Measurements from ENCODE around the gene NSD2.

Gene NSD2

DNA sequence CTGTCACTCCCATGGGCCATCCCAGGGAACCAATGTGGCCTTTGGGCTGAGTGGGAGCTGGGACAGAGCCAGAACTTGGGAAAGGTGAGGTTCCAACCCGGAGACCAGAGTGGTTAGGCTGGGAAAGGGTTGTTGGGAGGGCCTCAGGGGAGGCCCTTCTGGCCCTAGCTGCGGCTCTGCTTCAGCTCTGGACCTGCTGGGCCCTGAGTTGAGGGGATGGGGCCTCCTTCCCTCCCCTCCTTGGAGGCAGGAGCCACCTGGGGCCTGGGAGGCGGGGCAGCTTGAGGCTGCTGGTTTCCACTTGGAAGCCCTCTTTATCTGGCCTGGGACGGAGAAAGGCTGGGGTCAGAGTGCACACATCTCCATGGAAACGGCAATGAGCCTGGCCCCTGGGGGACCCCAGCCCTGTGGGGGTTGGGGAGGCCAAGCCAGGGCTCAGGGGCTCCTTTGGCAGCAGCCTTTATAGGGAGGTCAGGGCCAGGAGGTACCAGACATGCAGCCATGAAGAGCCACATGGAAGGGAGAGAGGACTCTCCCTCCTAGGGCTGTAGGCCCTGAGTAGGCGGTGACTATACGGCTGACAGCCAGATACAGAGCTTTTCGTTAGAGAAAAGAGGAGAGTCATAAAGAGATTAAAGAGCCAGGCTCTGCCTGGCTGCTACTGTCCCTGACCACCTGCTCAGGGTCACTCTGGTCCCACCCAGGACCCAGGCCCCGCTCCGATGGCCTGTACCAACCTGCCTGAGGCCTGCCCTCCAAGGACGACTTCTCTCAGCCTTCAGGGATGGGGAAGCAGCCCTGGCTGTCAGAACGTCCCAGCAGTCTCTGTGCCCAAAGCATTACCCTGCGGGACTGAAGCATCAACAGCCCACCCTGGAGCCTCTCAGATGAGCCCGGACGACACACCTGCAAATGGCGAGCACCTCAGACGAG is 6.9 kb upstream of the NSD2 start:
- DNase-seq: no peak

DNA sequence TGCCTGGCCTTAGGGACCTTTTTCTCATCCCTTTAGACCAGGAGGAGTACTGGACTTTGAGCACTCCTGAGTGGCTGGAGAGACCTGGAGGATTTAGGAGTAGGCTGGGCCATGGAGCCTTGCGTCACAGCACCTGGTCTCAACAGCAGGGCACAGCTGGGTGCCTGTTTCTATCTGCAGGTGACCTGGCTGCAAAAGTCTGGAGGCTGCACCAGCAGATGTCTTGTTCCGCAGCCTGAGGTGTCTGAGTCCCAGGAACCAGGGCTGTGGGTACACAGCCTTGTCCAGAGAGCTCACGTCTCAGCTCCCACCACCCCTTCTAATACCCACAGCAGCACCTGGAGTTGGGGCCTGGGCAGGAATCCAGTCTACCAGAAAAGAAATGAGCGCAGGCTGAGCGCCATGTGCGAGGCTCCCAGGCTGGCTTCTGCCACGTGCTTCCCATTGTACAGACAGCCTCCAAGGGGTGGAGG is 5.0 kb upstream of the NSD2 start:
- no peak for DNase-seq

DNA sequence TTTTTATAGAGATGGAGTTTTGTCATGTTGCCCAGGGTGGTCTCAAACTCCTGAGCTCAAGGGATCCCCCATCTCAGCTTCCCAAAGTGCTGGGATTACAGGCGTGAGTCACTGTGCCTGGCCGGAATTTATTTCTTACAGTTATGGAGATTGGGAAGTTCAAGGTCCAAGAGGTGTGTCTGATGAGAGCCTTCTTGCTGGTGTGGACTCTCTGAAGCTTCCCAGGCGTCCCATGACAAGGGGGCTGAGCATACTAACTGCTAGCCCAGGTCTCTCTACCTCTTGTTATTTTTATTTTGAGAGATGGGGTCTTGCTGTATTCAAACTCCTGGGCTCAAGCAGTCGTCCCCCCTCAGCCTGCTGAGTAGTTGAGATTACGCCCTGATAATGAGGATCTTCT is 2.9 kb upstream of the NSD2 start:
- DNase-seq: no peak

DNA sequence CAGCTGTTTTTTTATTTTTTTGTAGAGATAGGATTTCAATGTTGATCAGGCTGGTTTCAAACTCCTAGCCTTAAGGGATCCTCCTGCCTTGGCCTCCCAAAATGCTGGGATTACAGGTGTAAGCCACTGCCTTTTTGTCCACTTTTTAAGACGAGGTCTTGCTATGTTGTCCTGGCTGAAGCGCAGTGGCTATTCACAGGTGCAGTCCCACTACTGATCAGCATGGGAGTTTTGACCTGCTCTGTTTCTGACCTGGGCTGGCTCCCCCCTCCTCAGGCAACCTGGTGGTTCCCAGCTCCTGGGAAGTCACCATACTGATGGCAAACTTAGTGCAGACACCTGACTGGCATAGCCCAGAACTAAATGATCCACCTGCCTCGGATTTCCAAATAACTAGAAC is 2.3 kb upstream of the NSD2 start:
- no peak for DNase-seq

DNA sequence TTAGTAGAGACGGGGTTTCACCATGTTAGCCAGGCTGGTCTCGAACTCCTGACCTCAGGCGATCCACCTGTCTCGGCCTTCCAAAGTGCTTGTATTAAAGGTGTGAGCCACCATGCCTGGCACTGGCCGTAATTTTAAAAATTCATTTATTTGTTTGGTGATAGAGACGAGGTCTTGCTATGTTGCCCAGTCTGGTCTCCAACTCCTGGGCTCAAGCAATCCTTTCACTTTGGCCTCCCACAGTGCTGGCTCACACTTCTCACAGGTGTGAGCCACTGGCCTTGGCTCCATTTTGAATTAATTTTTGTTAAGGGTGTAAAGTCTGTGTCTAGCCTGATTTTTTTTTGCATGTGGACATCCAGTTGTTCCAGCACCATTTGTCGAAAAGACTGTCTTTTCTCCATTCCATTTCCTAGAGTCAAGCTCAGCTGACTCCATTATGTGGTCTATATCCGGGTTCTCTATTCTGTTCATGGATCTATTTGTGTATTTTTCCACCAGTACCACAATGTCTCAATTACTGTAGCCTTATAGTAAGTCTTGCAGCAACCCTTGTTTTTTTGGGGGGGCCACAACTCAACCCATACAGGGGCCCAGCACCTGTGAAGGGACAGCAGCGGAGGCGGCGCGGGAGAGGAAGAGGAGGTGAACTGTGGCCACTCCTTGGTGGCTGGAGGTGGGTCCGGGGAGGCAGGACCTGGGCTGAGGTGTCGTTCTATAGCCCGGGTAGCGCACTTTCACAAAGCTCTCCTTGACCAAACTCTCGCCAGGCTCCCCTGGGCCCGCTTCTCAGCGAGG is 1.5 kb upstream of the NSD2 start:
- DNase-seq: no peak

DNA sequence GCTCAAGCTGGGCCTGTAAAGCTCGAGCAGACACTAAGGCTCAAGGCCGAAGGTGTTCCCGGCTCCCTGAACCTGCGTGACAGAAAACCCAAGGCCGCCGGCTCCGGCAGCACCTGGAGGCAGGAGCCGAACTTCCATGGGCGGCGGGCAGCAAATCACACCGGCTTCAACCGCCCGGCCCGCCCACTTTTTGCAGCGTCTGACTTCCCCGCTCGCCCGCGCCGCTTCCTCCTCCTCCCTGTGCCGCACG is 940 bp upstream of the NSD2 start:
- DNase-seq: peak; percentile 82

DNA sequence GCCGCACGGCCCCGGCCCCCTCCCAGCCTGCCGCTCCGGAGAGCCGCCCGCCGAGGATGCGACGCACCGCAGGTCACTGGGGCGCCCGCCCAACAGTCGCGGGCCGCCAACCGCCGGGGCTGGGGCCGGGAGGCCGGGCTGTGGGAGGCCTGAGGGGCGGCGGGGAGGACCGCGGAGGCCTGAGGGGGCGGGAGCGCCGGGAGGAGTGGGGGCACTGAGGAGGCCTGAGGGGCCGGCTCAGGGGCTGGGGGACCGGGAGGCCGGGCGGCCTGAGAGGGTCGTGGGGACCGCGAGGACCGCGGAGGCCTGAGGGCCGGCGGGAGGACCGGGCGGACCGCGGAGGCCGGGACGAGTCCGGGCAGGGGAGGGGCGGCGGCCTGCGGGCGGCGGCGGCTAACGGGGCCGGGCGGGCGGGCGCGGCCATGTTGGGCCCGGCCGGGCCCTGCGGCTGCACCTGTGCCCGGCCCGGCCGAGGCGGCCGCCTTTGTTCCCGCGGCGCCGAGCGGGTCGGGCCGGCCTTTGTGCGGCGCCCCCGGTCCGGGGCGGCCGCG is 353 bp downstream of the NSD2 start:
- no peak for DNase-seq

DNA sequence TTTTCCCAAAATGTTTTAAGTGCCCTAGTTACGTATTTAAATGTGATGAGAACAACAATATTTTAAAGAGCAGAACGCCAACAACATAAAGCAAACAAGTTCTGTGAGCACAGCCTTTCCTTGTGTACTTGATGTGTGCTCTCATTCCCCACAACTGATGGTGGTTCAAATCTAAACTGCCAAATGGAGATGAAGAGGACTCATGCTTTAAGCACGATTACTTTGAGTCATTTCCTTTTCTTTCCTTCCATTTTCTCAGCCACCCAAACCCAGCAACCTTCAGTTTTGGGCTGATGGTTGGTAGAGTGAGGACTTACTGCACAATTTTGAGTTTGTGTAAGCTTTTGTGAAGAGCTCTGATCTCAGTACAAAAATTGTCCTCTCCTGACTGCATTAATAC is 1.7 kb downstream of the NSD2 start:
- peak; percentile 86 for DNase-seq

DNA sequence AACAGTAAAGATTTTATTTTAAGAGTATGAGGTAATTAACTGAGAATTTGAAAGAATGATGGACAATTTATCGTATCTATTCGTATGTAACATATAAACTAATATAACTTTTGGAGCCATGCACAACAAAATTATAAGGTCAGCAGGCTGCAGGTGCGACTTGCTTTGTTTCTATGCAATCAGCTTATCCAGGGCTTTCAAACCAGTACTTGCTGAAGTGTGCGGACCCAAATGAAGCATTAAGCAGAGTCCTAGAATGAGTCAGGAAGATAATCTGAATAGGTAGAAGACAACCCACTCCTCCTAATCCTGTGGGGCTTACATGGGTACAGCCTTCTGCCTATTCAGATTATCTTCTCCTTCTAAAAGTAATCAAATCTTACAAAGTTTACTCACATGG is 2.1 kb downstream of the NSD2 start:
- no peak for DNase-seq

DNA sequence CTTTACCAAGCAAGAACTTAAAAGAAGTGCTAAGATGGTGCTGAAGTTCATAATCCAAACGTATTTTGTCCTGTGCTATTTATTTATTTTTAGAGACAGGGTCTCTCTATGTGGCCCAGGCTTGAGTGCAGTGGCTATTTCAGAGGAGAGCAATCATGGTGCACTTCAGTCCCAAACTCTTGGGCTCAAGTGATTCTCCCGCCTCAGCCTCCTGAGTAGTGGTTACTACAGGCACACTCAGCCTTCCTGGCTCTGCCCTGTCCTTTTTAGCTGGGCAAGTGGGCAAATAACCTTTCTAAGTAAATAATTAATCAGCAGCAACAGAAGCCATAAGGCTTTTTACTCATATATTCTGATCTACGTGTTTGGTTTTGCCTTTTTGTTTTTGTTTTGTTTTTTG is 2.6 kb downstream of the NSD2 start:
- no peak for DNase-seq

DNA sequence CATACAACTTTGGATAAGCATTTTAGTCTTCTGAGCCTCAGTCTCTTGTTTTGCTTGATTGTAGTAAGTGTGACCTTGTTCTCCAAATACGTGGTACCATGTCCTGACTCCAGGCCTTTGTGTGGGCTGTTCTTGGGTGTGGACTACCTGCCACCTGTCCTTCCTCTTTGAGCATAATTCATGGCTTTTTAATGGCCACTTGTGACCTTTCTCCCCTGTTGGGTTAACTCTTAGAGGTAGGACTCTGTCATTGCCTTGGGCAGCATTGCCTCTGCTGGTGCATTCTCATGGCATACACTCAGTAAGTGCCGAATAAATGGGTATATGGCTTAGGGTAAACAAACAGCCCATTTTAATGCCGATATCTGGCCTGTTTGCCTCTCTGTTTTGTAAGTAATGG is 3.0 kb downstream of the NSD2 start:
- DNase-seq: no peak

DNA sequence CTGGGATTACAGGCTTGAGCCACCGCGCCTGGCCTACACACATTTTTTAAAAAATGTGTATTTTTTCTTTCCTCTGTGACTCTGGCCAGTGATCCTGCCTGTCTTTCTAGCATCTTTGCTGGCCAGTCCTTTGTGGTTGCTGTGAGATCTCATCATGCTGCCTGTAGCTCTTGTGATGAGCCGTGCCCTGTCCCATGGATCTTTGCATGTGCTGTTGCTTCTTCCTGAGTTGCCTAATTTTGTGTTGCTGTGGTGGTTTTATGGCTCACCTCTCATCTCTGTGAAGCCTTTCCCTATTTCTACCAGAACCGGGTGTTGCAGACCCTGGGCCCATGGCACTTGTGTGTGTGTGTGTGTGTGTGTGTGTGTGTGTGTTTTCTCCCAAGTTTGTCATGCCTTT is 8.3 kb downstream of the NSD2 start:
- DNase-seq: no peak

DNA sequence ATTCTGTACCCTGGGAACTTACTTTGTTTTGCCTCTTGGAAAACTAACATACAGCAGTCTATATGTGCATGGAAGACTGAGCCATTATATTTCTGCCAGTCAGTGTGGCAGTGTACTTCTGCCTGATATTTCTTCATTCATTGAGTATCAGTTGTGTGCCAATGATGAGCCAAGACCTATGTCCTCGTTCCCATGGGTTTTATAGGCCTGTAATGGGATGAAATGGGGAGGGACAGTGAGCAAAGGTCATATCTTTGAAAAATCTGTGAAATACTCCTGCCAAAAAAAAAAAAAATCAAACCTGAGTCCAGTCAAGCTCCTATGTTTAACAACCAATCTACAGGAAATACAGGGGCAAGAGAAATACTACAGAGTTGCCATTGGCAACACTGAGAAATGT is 9.1 kb downstream of the NSD2 start:
- peak; percentile 40 for DNase-seq

DNA sequence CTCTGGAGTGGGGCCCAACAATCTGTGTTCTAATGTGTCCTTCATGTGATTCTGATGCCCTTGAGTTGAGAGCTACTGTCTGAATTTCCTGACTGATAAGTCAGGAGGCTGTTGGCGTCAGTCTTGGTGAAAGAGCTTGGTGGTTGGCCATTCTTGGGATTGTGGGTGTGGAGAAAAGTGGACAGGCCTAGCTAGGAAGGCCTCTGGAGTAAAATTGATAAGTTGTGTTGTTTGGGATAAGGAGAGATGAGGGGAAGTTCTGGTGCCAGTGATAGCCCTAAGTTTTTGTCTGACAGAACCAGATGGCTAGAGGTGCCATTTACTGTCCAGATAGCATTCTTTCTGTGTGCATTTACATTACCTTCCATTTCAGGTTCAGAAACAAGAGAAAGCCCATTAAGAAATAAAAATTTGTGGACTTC is 11.7 kb downstream of the NSD2 start:
- DNase-seq: no peak

DNA sequence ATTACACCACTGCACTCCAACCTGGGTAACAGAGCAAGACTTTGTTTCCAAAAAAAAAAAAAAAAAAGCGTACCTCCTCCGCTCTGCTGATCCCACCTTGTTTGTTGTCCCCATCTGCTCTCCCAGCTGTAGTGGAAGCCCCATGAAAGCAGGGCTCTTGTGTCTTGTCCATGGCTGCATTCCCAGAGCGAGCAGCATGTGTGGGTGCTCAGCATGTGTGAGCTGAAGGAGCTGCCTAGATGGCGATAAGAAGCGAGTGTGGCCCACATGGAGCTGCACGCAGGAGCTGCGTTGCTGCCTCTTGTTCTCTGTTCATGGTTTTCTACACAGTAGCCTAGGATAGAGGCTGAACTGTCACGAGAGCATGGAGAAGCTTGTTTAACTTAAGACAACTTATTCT is 12.4 kb downstream of the NSD2 start:
- DNase-seq: no peak

DNA sequence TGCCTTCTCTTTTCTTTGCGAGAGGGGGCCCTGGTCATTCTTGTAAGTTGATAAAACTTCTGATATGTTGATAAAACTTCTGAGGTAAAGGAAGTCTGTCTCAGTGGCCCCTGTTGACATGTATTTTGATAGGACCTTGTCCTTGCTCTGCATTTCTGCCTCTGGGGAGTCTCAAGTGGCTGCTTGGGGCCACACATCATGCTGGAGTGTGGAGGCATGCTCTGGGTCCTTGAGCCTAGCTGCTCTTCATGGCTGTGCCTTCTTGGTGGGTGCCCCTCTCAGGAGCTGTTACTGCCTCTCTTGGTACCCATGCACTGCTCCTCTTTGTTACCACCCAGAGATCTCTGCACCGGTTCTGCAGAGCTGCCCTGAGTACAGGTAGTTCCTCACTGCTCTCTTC is 14.2 kb downstream of the NSD2 start:
- DNase-seq: no peak

DNA sequence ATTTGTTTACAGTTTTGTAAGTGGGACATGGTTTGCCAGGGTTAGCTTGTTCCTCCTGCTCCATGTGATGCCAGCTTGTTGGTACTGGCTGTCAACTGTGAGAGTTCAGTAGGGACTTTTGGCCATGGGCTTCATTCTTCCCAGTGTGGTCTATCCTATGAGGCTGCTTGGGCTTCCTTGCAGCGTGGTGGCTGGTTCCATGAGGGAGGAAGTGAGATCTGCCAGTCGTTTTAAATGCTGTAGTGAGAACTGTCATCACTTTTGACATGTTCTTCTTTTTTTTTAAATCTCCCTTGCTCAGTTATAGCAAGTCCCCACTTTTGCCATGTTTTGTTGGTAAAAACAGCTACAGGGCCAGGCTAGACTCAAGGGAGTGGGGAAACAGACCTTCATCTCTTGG is 15.9 kb downstream of the NSD2 start:
- DNase-seq: no peak

DNA sequence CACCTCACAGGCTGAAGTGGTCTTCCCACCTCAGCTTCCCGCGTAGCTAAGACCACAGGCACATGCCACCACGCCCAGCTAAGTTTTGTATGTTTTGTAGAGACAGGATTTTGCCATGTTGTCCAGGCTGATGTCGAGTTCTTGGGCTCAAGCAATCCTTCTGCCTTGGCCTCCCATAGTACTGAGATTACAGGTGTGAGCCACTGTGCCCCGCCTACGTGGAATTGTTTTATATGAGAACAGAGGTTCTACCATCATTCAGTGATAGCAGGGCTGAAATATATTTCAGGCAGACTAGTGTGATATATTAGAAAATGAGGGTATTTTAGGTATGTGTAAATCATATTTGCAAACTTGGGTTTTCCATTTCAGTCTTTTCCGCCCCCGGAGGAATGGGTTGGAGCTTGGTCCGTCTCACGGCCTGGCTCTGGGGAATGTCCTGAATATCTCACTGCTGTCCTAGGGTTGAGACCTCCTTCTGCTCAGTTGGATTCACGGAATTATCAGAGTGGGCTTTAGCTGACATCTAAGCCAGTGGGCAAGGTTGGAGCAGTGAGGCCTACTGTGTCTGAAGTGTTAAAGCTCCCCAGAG is 19.9 kb downstream of the NSD2 start:
- DNase-seq: no peak

DNA sequence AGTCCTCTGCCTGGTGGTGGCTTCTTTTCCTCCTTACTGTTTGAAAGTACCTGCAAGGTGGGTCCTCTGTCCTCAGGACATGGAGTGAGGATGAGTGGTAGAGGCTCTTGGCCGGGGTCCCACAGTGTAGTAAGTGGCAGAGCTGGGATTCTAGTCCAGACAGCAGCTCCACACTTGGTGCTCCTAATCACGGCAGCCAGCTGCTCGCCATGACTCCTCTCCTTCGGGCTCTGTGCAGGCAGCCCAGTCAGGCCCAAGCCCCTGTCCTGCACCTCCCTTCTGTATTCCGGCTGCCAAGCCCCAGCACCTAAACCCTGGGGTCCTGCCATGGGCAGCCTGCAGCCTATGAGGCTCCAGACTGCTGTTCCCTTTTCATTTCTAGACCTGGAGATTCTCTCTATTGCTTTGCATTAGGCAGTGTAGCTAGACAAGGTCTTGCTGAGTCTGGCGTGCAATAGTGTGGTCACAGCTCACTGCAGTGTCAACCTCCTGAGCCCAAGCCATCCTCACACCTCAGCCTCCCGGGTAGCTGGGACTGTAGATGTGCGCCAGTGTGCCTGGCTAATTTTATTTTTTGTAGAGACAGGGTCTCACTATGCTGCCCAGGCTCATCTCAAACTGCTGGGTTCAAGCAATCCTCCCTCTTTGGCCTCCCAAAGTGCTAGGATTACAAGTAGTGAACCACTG is 24.9 kb downstream of the NSD2 start:
- DNase-seq: no peak

DNA sequence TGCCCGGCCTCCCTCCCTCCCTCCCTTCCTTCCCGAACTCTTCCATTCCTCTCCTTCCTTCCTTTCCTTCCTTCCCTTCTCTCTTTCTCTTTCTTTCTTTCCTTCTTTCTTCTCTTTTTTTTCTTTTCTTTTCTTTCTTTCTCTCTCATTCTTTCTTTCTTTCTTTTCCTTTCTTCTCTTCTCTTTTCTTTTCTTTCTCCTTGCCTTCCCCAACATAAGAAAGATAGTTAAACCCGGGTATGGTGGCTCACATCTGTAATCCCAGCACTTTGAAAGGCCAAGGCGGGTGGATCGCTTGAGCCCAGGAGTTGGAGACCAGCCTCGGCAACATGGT is 25.4 kb downstream of the NSD2 start:
- DNase-seq: no peak

DNA sequence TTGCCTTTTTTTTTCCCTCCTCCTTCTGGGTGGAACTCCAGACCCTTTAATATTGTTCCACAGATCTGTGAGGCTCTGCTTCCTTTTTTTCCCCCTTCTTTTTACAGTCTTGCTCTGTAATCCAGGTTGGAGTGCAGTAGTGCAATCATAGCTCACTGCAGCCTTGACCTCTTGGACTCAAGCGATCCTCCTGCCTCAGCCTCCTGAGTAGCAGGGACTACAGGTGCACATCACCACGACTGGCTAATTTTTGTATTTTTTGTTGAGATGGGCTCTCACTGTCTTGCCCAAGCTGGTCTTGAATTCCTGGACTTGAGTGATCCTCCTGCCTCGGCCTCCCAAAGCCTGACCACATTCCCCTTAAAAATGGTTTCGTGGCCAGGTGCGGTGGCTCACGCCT is 26.8 kb downstream of the NSD2 start:
- DNase-seq: no peak

DNA sequence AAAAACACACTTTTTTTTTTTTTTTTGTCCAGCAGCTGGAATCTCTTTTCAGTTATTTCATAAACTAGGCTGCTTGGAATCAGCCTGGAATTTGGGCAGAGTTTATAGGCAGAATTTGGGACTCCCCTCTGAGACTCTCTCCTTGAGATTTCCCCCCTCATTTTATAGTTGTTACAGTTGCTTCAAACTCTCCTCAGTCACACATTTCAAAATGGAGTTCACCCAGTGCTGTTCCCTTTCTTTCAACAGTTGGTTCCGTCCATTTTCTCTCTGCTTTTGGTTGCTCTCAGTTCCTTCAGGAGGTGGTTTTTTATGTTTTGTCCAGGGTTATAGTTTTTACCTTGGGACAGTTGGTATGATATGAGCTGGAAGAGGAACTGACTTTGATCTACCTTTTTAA is 27.5 kb downstream of the NSD2 start:
- DNase-seq: no peak
